HEK293 (cell line): ENCODE measurements around the gene ARHGAP27.

Experiments
- CTCF ChIA-PET: fragments of 350-600 bp; formaldehyde crosslinking; extraction: SDS; loops from one replicate; lab custom pipeline; 2021; ENCODE audit warnings: antibody characterized with exemption; lab: Yijun Ruan, JAX
- POLR2A ChIA-PET: fragments of 300-600 bp; formaldehyde crosslinking; extraction: SDS; loops from one replicate; lab custom pipeline; 2020; ENCODE audit warnings: antibody characterized with exemption, inconsistent platforms; lab: Yijun Ruan, JAX
- H3K27ac ChIP-seq: fragments of 200-500 bp; sonication (Bioruptor generic); 2 replicates; pipeline ENCODE4 v1.5.1; 2014; ENCODE audit warnings: low read depth, low read length, control low read depth, inconsistent platforms; ENCODE audit errors: extremely low read depth
- H3K36me3 ChIP-seq, 2 experiments: fragments of 200-500 bp in 1 of 2; sonication (Bioruptor generic) in 1 of 2; 1 replicate in 1 of 2; 2 replicates in 1 of 2; pipeline ENCODE4 v1.5.1; 2014 to 2017; ENCODE audit warnings: inconsistent platforms in 2 of 2, low read length in 2 of 2; ENCODE audit not compliant: control insufficient read depth in 2 of 2, insufficient read depth in 1 of 2
- H3K4me1 ChIP-seq: fragments of 200-500 bp; sonication (Bioruptor generic); 2 replicates; pipeline ENCODE4 v1.5.1; 2014; ENCODE audit warnings: mild to moderate bottlenecking, low read length, inconsistent platforms; ENCODE audit not compliant: control insufficient read depth, insufficient read depth
- H3K4me3 ChIP-seq: 2 replicates; pipeline ENCODE4 v1.5.1; 2011; ENCODE audit warnings: low read depth, mild to moderate bottlenecking, control low read depth, low read length, moderate library complexity
- H3K9me3 ChIP-seq: fragments of 200-500 bp; sonication (Bioruptor generic); 2 replicates; pipeline ENCODE4 v1.5.1; 2014; ENCODE audit warnings: low read depth, low read length, inconsistent platforms; ENCODE audit not compliant: control insufficient read depth, insufficient read depth
- KLF1 ChIP-seq: fragments of 450-650 bp; formaldehyde crosslinking; IDR thresholded peaks from 2 replicates; pipeline ENCODE4 v1.5.1; 2016; ENCODE audit warnings: missing biosample characterization, missing genetic modification characterization
- KLF17 ChIP-seq: fragments of 450-650 bp; formaldehyde crosslinking; IDR thresholded peaks from 2 replicates; pipeline ENCODE4 v1.5.1; 2016; ENCODE audit warnings: missing biosample characterization, missing genetic modification characterization
- KLF8 ChIP-seq: fragments of 450-650 bp; formaldehyde crosslinking; IDR thresholded peaks from 2 replicates; pipeline ENCODE4 v1.5.1; 2016; ENCODE audit warnings: missing biosample characterization, missing genetic modification characterization
- OSR2 ChIP-seq: fragments of 450-650 bp; formaldehyde crosslinking; IDR thresholded peaks from 2 replicates; pipeline ENCODE4 v1.5.1; 2016; ENCODE audit warnings: missing biosample characterization, missing genetic modification characterization
- WT1 ChIP-seq: fragments of 450-650 bp; formaldehyde crosslinking; IDR thresholded peaks from 2 replicates; pipeline ENCODE4 v1.5.1; 2016; ENCODE audit warnings: missing biosample characterization, missing genetic modification characterization
- ZBTB49 ChIP-seq: fragments of 450-650 bp; formaldehyde crosslinking; IDR thresholded peaks from 2 replicates; pipeline ENCODE4 v1.5.1; 2016; ENCODE audit warnings: missing biosample characterization, missing genetic modification characterization, low read depth
- ZBTB7A ChIP-seq: fragments of 450-650 bp; formaldehyde crosslinking; IDR thresholded peaks from 2 replicates; pipeline ENCODE4 v1.5.1; 2016; ENCODE audit warnings: low read depth, missing biosample characterization, missing genetic modification characterization
- ZFP37 ChIP-seq: fragments of 450-650 bp; formaldehyde crosslinking; IDR thresholded peaks from 2 replicates; pipeline ENCODE4 v1.5.1; 2016; ENCODE audit warnings: missing biosample characterization, missing genetic modification characterization
- ZNF146 ChIP-seq: fragments of 450-650 bp; formaldehyde crosslinking; IDR thresholded peaks from 2 replicates; pipeline ENCODE4 v1.5.1; 2016; ENCODE audit warnings: missing biosample characterization, missing genetic modification characterization
- ZNF16 ChIP-seq: fragments of 450-650 bp; formaldehyde crosslinking; IDR thresholded peaks from 2 replicates; pipeline ENCODE4 v1.5.1; 2016; ENCODE audit warnings: low read depth, missing biosample characterization, missing genetic modification characterization
- ZNF221 ChIP-seq: fragments of 450-650 bp; formaldehyde crosslinking; IDR thresholded peaks from 2 replicates; pipeline ENCODE4 v1.5.1; 2017; ENCODE audit warnings: missing biosample characterization, missing genetic modification characterization, borderline replicate concordance
- ZNF223 ChIP-seq: fragments of 450-650 bp; formaldehyde crosslinking; IDR thresholded peaks from 2 replicates; pipeline ENCODE4 v1.5.1; 2016; ENCODE audit warnings: missing biosample characterization, missing genetic modification characterization
- ZNF280D ChIP-seq: fragments of 450-650 bp; formaldehyde crosslinking; IDR thresholded peaks from 2 replicates; pipeline ENCODE4 v1.5.1; 2016; ENCODE audit warnings: missing biosample characterization, missing genetic modification characterization
- ZNF335 ChIP-seq: fragments of 450-650 bp; formaldehyde crosslinking; conservative IDR thresholded peaks from 2 replicates; pipeline ENCODE4 v1.5.1; 2016; ENCODE audit warnings: missing biosample characterization, missing genetic modification characterization
- ZNF341 ChIP-seq: fragments of 450-650 bp; formaldehyde crosslinking; IDR thresholded peaks from 2 replicates; pipeline ENCODE4; 2016; ENCODE audit warnings: low read depth, missing biosample characterization, missing genetic modification characterization
- ZNF37A ChIP-seq: fragments of 450-650 bp; IDR thresholded peaks from 2 replicates; pipeline ENCODE4 v1.5.1; 2018; ENCODE audit warnings: missing biosample characterization, missing genetic modification characterization
- ZNF513 ChIP-seq: fragments of 450-650 bp; IDR thresholded peaks from 2 replicates; pipeline ENCODE4 v1.5.1; 2018; ENCODE audit warnings: missing biosample characterization, missing genetic modification characterization
- ZNF548 ChIP-seq: fragments of 450-650 bp; formaldehyde crosslinking; IDR thresholded peaks from 2 replicates; pipeline ENCODE4 v1.5.1; 2016; ENCODE audit warnings: missing biosample characterization, missing genetic modification characterization
- ZNF677 ChIP-seq: fragments of 450-650 bp; IDR thresholded peaks from 2 replicates; pipeline ENCODE4 v1.5.0; 2018; ENCODE audit warnings: missing biosample characterization, mild to moderate bottlenecking, missing genetic modification characterization, moderate library complexity
- ZNF792 ChIP-seq: fragments of 450-650 bp; formaldehyde crosslinking; IDR thresholded peaks from 2 replicates; pipeline ENCODE4 v1.5.1; 2016; ENCODE audit warnings: missing biosample characterization, missing genetic modification characterization
- ZNF830 ChIP-seq: fragments of 450-650 bp; IDR thresholded peaks from 2 replicates; pipeline ENCODE4 v1.5.0; 2018; ENCODE audit warnings: missing biosample characterization, missing genetic modification characterization, low read depth, mild to moderate bottlenecking, moderate library complexity

Gene ARHGAP27

GRCh38 chr17:45425125-45425983 is 7.3 kb downstream of the ARHGAP27 start (continued):
- no peak for TF ChIP-seq ZNF223 (tag by site-specific recombination)
- no peak for TF ChIP-seq ZNF792 (tag by site-specific recombination)
- TF ChIP-seq ZNF341 (tag by site-specific recombination), result peak; percentile 50
- TF ChIP-seq ZNF146 (tag by site-specific recombination), result no peak
- peak; percentile 86 for TF ChIP-seq ZNF335
- TF ChIP-seq ZNF830 (tag by site-specific recombination), result no peak
- no peak for TF ChIP-seq KLF17 (tag by site-specific recombination)
- peak; percentile 46; the same call in 1 of the 2 replicates for TF ChIP-seq KLF8 (tag by site-specific recombination)
- no peak for TF ChIP-seq ZNF513 (tag by site-specific recombination)
- no peak for TF ChIP-seq OSR2 (tag by site-specific recombination)
- TF ChIP-seq ZNF548, result no peak
- TF ChIP-seq ZBTB7A, result 0 out of 2 replicates have a peak, but pooled peaks have one; percentile 31
- TF ChIP-seq ZBTB49 (tag by site-specific recombination), result no peak
- TF ChIP-seq KLF1 (tag by site-specific recombination), result peak; percentile 72
- no peak for TF ChIP-seq ZNF280D
- TF ChIP-seq, all 188 proteins: peak for 27

GRCh38 chr17:45424769-45425124 is 7.9 kb downstream of the ARHGAP27 start:
- TF ChIP-seq WT1, result no peak
- no peak for TF ChIP-seq ZNF677
- TF ChIP-seq ZNF221 (tag by site-specific recombination), result no peak
- no peak for TF ChIP-seq ZNF16 (tag by site-specific recombination)
- TF ChIP-seq ZNF341 (tag by site-specific recombination), result no peak
- TF ChIP-seq ZFP37 (tag by site-specific recombination), result no peak
- no peak for TF ChIP-seq ZNF37A (tag by site-specific recombination)
- TF ChIP-seq, all 188 proteins: peak for 0
- peak overlapping the region; percentile 36 for H3K4me3 ChIP-seq
- CTCF ChIA-PET, result interaction anchor here (1.0 to 8.6 kb wide), 7 partner anchors 11 to 206 kb away, joined by 3 to 201 read pairs (median 14); no protein-coding TSS in a partner anchor

More at GRCh38 chr17:45424769-45425124, 7.9 kb downstream of the ARHGAP27 start:
- Histone ChIP-seq H3K9me3 (no peaks in the 10 kb centered on the region), H3K27ac (peak overlapping the region; percentile 81), H3K36me3 (no peaks in the 10 kb centered on the region), H3K4me1 (peaks cover 13% of the 10 kb centered on the region)
- POLR2A ChIA-PET, result interaction anchor here (0.5 to 1.6 kb wide), 11 partner anchors 9 to 188 kb away, joined by 3 to 10 read pairs (median 3); partner anchors contain the start of gene MAP3K14
